GM12878 (cell line): ENCODE data around the gene TMEM94. TPM values are rescaled to one million over a fixed set of nuclear protein-coding genes. Genes with fewer than 3 reads are reported as not detected.

Experiments used
- EGR1 ChIP-seq, 2 experiments: IDR thresholded peaks; 1 replicate in 1 of 2; 2 replicates in 1 of 2; pipeline ENCODE4 v1.6.1; 2011 to 2012; ENCODE audit warnings: low read depth in 2 of 2, low read length in 2 of 2, borderline replicate concordance in 1 of 2, mild to moderate bottlenecking in 1 of 2, moderate library complexity in 1 of 2
- EP300 ChIP-seq, 2 experiments: fragments of 150-350 bp in 1 of 2; IDR thresholded peaks; 2 replicates each; pipeline ENCODE4 v1.6.1; 2011 to 2012; ENCODE audit warnings: low read depth in 2 of 2, low read length in 2 of 2, borderline replicate concordance in 1 of 2, improper control_type of control experiment in 1 of 2, inconsistent platforms in 1 of 2; ENCODE audit not compliant: control insufficient read depth in 1 of 2
- HDGF ChIP-seq: fragments of 450-650 bp; IDR thresholded peaks from 2 replicates; pipeline ENCODE4 v1.6.1; 2016; ENCODE audit warnings: antibody characterized with exemption
- KLF5 ChIP-seq: fragments of 450-650 bp; IDR thresholded peaks from 2 replicates; pipeline ENCODE4 v1.6.1; 2014; ENCODE audit warnings: mild to moderate bottlenecking; ENCODE audit not compliant: partially characterized antibody
- WRNIP1 ChIP-seq: IDR thresholded peaks from 2 replicates; pipeline ENCODE4 v1.6.1; 2011; ENCODE audit warnings: low read depth, low read length, improper control_type of control experiment, borderline replicate concordance
- ZBTB11 ChIP-seq: fragments of 450-650 bp; formaldehyde crosslinking; IDR thresholded peaks from 2 replicates; pipeline ENCODE4 v1.5.0; 2022; ENCODE audit warnings: mild to moderate bottlenecking, missing genetic modification characterization
- ZNF384 ChIP-seq: IDR thresholded peaks from 2 replicates; pipeline ENCODE4 v1.6.1; 2012; ENCODE audit warnings: low read depth, mild to moderate bottlenecking, low read length, improper control_type of control experiment, borderline replicate concordance
- polyA plus RNA-seq, 11 experiments: library from polyadenylated mRNA; depleted of rRNA in 4 of 11; unstranded in 6 of 11; stranded (reverse) in 5 of 11; fragments of >200 nt; fragmentation: Nextera tagmentation in 4 of 11; fragmentation: Illumina TruSeq in 1 of 11; extraction: Ambion mirVana in 4 of 11; extraction: Trizol in 1 of 11; gene quantifications; 1 replicate in 1 of 11; 2 replicates in 10 of 11; pipeline versions ENCODE4 v1.2.1 to v1.2.3, GENCODE V29; 2011 to 2016; ENCODE audit warnings: inconsistent platforms in 2 of 11, missing spikeins in 2 of 11, low read depth in 1 of 11
- total RNA-seq, 4 experiments: library from RNA; depleted of rRNA in 3 of 4; stranded (reverse); fragments of >200 nt in 3 of 4; fragmentation: Illumina TruSeq in 1 of 4; extraction: Trizol in 1 of 4; gene quantifications; 2 replicates each; pipeline versions ENCODE4 v1.2.1 to v1.2.3, GENCODE V29; 2013 to 2021
- TF ChIP-seq, protein P1 (sequence below): IDR thresholded peaks from 2 replicates; pipeline ENCODE4 v1.6.1; 2011; ENCODE audit warnings: low read depth, low read length, improper control_type of control experiment, borderline replicate concordance

Gene TMEM94
- total and polyA plus RNA-seq, 10 of the 15 experiments (the other 5 are each of a cell fraction or from before 2014, with no cell fraction given): 0.31 to 70.7 (median 24.4) TPM

GRCh38 chr17:75416006-75416405 lies 40.4 kb upstream of the TMEM94 start (continued):
- TF ChIP-seq ZNF384 (no peak), ZBTB11 (CRISPR knock-in tag) (no peak), EGR1 (IDR thresholded peaks at IDR 0.05; ENCODE audit: borderline replicate concordance in 1 of 2, low read depth in 2 of 2, low read length in 2 of 2) (no peak), WRNIP1 (no peak), HDGF (no peak), EP300 (IDR thresholded peaks at IDR 0.05; ENCODE audit: borderline replicate concordance in 1 of 2, control insufficient read depth in 1 of 2, low read depth in 2 of 2, low read length in 2 of 2) (no peak), KLF5 (no peak)
- TF ChIP-seq, protein P1, sequence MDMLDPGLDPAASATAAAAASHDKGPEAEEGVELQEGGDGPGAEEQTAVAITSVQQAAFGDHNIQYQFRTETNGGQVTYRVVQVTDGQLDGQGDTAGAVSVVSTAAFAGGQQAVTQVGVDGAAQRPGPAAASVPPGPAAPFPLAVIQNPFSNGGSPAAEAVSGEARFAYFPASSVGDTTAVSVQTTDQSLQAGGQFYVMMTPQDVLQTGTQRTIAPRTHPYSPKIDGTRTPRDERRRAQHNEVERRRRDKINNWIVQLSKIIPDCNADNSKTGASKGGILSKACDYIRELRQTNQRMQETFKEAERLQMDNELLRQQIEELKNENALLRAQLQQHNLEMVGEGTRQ: no peak
